GM18909 (cell line): ENCODE results near the gene C2orf72.
"Not testable (repeated sequence)": the region's sequence is repeated elsewhere in the genome, so short reads cannot be mapped to it uniquely, and the experiment has no call there.

Experiments used
- ATAC-seq: cut with Tn5 transposase; IDR thresholded peaks from one replicate; pipeline ENCODE4 v1.9.1; 2021; ENCODE audit warnings: mild to moderate bottlenecking; ENCODE audit not compliant: unreplicated experiment, poor library complexity

Gene C2orf72

GRCh38 chr2:231012463-231012862, 24.9 kb upstream of the C2orf72 start:
- no peak for ATAC-seq

DNA sequence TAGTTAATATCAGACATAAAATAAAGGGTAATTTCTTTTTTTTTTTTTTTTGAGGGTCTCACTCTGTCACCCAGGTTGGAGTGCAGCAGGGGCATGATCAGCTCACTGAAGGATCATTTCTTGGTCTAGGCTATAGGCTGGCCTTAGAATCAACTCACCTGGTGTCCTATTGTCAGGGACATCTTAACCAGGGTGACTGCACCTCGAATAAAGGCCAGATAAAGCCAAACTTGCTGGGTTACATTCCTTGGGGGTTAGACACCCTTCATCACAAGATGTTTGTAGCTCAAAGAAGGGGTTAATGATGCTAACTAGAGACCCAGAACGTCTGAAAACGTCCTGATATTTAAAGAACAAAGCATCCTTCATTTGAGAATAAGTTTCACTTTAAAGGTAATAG, 23.5 kb upstream of the C2orf72 start:
- no peak for ATAC-seq

DNA sequence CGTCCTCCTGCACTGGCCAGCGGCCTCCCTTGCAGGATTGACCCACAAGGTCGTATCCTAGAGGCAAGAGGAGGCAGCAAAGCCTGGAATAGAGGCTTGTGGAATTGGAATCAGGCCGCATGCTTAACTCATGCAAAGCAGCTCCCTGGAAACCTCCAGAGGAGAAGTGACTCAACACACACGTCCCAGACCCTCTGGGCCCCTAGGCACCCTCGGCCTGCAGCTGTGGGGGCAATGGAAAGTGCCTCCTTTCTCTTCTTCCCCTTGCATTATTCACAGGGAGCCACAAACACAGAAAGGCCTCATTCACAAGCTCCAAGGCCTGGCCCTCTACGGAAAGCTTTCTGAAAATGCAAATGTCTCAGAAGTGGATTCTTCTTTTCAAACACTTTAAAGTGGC, 21.8 kb upstream of the C2orf72 start:
- no peak for ATAC-seq

GRCh38 chr2:231015926-231016325, 21.4 kb upstream of the C2orf72 start:
- ATAC-seq = no peak

DNA sequence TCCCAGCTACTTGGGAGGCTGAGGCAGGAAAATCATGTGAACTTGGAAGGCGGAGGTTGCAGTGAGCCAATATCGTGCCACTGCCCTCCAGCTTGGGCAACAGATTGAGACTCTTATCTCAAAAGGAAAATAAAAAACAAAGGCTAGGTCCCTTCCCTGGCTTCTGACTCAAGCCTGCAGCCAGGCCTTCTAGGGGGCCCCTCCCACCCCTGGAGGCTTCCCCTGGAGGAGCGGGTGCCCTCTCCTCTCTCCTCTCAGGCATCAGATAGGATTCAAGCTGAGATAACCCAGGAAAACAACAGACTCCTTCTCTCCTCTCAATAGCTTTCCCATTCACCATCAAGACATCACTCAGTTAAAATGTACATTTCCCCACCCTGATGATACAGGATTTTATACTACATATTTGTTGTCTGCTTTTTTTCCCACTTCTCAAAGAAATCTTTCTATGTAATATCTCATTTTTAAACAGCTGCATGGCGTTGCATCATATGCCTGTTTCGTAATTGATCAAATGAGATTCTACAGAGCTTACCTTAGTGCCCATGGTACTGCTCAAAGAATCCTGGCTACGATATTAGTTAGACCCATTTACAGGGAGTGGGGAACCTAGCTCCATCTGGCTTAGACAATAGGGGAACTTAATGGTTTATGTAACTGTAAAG, 20.6 kb upstream of the C2orf72 start:
- ATAC-seq = no peak

DNA sequence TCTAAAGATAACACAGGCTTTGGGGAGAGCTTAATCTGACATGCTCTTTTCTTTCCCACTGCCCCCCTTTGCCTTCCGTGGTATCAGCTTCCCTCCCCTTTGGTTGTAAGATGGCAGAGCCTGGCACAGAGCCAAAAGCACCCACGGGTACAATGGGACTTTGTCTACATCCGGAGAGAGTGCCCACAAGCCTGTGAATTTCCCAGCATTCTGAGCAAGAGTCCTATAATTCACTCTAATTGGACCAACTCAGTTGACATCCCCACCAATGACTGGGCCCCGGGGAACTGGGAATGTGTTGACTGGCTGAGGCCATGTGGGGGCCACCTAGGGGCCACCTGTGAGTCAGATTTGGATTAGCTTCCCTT, 20.1 kb upstream of the C2orf72 start:
- no peak for ATAC-seq

- ATAC-seq = no peak
Measured at GRCh38 chr2:231018184-231018583, 19.1 kb upstream of the C2orf72 start.

DNA sequence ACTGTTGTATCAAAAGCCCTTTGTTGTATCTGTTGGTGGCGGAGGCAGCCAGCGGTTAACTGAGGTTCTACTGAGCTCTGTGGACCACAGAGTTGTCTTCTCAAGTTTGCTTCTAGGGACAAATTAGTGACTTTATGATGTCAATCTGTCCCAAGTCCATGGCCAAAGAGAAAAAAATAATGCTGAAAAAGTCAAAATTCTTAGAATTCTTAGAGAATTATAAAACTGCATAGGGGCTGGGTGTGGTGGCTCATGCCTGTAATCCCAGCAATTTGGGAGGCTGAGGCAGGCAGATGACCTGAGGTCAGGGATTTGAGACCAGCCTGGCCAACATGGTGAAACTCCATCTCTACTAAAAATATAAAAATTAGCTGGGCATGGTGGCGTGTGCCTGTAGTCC, 12.3 kb upstream of the C2orf72 start:
- ATAC-seq = not testable (repeated sequence)

DNA sequence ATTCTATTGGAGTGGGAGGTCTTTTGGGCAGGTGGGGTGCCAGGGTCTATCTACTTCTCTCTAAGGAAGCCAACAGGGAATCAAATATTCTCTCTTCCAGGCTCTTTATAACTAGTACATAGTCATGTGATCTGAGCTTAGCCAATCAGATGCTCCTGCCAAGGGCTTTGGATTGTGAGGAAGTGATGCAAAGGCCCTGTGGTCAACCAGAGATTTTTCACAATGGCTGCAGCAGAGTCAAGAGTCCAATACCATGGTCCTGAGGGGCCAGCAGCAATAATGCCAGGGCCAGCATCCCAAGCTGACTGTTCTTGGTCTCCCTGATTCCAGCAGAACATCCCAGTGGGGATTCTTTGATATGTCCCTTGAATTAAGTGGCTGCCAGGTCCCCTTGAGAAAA, 8.4 kb upstream of the C2orf72 start:
- no peak for ATAC-seq

- ATAC-seq = no peak
Measured at GRCh38 chr2:231029563-231029962, 7.8 kb upstream of the C2orf72 start.

DNA sequence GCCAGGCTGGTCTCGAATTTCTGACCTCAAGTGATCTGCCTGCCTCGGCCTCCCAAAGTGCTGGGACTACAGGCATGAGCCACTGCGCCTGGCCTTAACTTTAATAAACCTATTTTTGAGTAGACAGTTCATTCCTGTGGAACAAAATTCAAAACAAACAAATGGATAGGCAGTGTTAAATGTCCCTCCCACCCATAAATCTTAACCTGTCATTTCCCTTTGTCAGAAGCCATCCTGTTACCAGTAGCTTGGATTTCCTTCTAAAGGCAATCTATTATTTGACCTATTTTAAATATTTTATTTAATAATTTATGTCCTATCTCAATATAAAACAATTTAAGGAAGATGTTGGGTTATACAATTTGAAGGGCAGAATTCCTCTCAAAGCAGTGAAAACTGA, 6.6 kb upstream of the C2orf72 start:
- ATAC-seq = no peak

- no peak for ATAC-seq
Measured at GRCh38 chr2:231032575-231033140, 4.7 kb upstream of the C2orf72 start.

DNA sequence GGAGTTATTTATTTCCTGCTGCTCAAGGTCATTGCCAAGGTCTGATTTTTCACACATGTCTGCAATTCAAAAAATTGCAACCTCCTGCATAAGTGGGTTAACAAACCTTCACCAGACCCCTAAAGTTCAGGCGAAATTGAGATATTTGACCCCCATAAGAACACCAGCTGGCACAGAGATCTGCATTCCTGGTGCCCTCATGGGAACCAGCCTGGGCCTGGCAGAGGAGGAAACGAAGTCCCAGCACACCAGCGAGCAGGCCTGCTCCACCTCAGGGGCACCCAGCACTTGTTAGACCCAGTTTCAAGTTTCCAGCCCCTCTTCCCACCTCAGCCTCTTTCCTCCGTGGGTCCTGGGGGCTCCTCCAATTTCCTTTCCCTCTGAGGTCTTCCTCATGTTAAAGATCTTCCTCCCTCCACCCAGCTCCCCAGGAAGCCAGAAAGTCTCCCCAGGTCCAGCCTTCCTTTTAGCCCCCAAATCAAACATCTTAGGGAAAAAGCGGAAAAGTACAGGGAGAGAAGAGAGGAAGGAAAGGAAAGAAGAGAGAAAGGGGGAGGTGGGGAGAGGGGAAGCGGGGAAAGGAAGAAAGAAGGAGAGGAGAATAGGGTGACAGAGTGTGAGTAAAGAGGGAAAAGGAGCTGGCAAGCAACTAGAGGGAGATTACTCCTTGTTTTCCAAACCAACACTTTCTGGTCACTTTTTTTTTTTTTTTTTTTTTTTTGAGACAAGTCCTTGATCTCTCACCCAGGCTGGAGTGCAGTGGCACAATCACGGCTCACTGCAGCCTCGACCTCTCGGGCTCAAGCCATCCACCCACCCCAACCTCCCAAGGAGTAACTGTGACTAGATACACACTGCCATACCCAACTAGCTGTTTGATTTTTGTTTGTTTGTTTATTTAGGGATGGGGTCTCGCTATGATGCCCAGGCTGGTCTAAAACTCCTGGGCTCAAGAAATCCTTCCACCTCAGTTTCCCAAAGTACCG, 3.9 kb upstream of the C2orf72 start:
- no peak for ATAC-seq

- ATAC-seq = no peak
Measured at GRCh38 chr2:231034291-231034882, 2.9 kb upstream of the C2orf72 start.

DNA sequence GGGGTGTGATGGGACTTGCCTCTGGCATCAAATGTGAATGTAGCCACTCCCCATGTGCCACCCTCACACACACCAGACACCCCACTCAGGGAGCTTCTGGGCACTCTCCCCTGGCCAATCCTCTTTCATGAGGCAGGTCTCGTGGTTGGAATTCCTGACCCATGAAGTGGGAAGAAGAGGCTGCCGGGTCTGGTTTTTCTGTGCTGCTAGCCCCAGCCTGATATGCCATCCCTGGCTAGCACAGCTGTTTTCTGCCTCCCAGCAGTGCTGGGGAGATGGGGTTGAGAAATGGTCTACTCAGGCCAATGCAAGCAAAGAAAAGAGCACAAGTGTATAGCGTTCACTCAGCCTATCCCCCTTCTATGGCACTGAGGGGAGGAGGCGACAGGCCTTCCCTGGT, 1.2 kb upstream of the C2orf72 start:
- no peak for ATAC-seq

DNA sequence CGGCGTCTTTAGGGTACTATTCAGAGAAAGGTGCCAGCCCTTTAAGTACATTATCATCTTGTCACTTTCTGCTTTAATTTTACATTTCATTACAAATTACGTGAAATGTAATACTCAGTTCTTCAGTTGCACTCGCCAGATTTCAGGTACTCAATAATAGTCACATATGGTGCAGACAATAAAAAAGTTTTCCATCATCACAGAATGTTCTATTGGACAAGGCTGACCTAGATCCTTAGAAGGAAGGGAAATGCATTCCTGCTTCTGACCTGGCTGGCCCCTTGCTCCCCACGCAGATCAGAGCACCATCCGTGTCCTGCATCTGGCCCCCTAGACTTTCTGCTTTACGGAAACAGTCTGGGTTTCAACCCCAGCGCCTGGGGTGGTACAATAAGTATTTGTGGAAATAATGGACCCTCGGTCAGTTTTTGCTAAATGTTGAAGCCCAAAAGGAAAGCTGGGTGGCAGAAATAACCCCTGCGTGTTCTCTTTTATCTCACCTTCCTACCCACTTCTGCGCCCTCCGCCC, 681 bp upstream of the C2orf72 start:
- no peak for ATAC-seq

- ATAC-seq = no peak
Measured at GRCh38 chr2:231037731-231038482, 584 bp downstream of the C2orf72 start.

DNA sequence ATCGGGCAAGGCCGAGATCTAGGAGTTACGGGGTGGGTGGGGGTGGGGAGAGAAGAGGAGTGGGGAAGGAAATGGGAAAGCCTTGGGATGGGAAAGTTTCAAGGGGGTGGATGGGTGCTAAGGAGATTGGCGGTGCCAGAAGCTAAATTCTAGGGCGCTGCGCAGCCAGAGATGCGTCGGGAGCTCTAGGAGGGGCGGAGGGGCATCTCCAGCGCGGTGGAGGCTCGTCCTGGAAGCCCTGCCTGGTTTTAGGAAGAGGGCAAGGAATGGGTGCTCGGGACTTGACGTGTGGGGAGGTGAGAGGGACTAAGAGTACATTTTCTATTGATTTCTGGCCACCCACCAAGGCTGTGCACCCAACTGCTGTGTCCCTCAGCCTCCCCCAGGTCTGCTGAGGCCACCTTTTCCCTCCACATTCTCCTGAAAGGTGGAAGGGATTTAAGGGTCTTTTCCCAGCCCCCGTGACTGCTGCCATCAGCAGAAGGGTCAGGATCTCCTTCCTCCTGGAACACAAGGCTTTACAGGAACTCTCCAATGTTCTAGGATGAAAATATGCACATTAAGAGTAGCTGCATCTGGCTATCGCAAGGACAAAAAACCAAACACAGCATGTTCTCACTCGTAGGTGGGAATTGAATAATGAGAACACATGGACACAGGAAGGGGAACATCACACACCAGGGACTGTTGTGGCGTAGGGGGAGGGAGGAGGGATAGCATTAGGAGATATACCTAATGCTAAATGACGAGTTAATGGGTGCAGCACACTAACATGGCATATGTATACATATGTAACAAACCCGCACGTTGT, 1.4 kb downstream of the C2orf72 start:
- no peak for ATAC-seq

DNA sequence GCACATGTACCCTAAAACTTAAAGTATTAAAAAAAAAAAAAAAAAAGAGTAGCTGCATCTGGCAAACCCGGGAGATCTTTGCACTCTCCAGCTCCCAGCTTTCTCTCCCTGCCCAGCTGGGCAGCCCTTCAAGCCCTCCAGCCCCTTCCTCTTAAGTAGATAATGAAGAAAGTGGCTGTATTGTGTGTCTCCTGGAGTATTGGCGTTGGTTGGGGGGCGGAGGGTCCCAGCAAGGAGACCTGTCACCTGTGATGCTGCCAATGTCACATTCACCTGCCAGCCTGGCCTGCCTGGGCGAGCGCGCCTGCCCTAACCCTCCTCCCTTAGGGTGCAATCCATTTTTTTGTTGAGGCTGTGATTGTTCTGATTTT, 2.0 kb downstream of the C2orf72 start:
- no peak for ATAC-seq
